ENCODE measurements around the gene WARS2.

WARS2 gene

DNA sequence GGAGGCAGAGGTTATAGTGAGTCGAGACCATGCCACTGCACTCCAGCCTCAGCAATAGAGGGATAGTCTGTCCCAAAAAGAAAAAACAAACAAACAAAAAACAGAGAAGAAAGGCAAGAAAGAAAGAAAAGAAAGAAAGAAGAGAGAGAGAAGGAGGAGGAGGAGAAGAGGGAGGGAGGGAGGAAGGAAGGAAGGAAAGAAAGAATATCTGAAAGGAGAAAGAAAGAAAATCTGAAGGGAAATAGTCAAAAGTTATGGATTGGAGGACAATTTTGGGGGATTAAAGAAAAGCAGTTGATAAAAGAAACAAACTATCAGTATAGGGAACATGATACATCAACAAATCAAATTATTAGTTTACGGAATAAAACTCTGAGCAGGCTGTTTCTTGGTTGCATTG lies 84.9 kb downstream of the WARS2 start:
- TF ChIP-seq, protein P1, sequence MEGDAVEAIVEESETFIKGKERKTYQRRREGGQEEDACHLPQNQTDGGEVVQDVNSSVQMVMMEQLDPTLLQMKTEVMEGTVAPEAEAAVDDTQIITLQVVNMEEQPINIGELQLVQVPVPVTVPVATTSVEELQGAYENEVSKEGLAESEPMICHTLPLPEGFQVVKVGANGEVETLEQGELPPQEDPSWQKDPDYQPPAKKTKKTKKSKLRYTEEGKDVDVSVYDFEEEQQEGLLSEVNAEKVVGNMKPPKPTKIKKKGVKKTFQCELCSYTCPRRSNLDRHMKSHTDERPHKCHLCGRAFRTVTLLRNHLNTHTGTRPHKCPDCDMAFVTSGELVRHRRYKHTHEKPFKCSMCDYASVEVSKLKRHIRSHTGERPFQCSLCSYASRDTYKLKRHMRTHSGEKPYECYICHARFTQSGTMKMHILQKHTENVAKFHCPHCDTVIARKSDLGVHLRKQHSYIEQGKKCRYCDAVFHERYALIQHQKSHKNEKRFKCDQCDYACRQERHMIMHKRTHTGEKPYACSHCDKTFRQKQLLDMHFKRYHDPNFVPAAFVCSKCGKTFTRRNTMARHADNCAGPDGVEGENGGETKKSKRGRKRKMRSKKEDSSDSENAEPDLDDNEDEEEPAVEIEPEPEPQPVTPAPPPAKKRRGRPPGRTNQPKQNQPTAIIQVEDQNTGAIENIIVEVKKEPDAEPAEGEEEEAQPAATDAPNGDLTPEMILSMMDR (IDR thresholded peaks at IDR 0.05; ENCODE audit: low read depth, low read length, missing control alignments): no peak
- DNase-seq (ENCODE audit: extremely low read depth, low read depth): no peak
- no peak overlapping the region for H3K4me3 ChIP-seq (replicated peaks; ENCODE audit: low read depth, low read length)

DNA sequence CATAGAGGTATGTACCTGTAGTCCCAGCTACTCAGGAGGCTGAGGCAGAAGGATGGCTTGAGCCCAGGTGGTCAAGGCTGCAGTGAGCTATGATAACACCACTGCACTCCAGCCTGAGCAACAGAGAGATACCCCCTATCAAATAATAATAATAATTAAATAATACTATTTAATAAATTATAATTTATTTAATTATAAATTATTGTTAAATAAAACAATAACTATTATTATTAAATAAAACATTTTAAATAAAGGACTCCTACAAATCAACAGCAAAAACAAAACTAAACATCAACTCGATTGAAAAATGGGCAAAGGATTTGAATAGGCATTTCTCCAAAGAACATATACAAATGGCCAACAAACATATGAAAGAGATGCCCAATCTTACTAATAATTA lies 86.5 kb downstream of the WARS2 start:
- H3K4me3 ChIP-seq (replicated peaks; ENCODE audit: low read depth, low read length): no peak overlapping the region
- no peak for DNase-seq (ENCODE audit: extremely low read depth, low read depth)
- TF ChIP-seq, protein P1 (IDR thresholded peaks at IDR 0.05; ENCODE audit: low read depth, low read length, missing control alignments): no peak

GRCh38 chr1:119052267-119052666 lies 88.2 kb downstream of the WARS2 start:
- TF ChIP-seq, protein P1 (IDR thresholded peaks at IDR 0.05; ENCODE audit: low read depth, low read length, missing control alignments): no peak
- H3K4me3 ChIP-seq (replicated peaks; ENCODE audit: low read depth, low read length): no peak overlapping the region

GRCh38 chr1:119048624-119049404 lies 91.6 kb downstream of the WARS2 start:
- DNase-seq (ENCODE audit: extremely low read depth, low read depth): no peak
- no peak overlapping the region for H3K4me3 ChIP-seq (replicated peaks; ENCODE audit: low read depth, low read length)
- TF ChIP-seq, protein P1 (IDR thresholded peaks at IDR 0.05; ENCODE audit: low read depth, low read length, missing control alignments): no peak

More at GRCh38 chr1:119052267-119052666, 88.2 kb downstream of the WARS2 start:
- DNase-seq (ENCODE audit: extremely low read depth, low read depth): no peak

GRCh38 chr1:119046785-119047438 lies 93.5 kb downstream of the WARS2 start:
- H3K4me3 ChIP-seq (replicated peaks; ENCODE audit: low read depth, low read length): no peak overlapping the region
- TF ChIP-seq, protein P1 (IDR thresholded peaks at IDR 0.05; ENCODE audit: low read depth, low read length, missing control alignments): no peak
- no peak for DNase-seq (ENCODE audit: extremely low read depth, low read depth)

DNA sequence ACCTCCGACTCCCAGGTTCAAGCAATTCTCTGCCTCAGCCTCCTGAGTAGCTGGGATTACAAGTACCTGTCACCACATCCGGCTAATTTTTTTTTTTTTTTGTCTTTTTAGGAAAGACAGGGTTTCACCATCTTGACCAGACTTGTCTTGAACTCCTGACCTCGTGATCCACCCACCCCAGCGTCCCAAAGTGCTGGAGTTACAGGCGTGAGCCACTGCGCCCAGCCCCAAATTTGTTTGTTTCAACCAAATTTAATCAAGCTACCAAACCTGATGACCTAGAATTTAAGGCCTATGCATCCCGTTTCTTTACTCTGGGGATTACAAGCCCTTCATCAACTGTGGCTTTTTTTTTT lies 94.0 kb downstream of the WARS2 start:
- no peak overlapping the region for H3K4me3 ChIP-seq (replicated peaks; ENCODE audit: low read depth, low read length)
- no peak for DNase-seq (ENCODE audit: extremely low read depth, low read depth)
- TF ChIP-seq, protein P1 (IDR thresholded peaks at IDR 0.05; ENCODE audit: low read depth, low read length, missing control alignments): no peak
